SK-N-SH (cell line): Measurements from ENCODE around the gene P2RY10. TPM values are rescaled to one million over a fixed set of nuclear protein-coding genes. Genes with fewer than 3 reads are reported as not detected.

Source experiments
- CTCF ChIA-PET: fragments of 300-600, 350-600 bp; formaldehyde crosslinking; extraction: SDS; loops from one replicate; lab custom pipeline; 2021; lab: Yijun Ruan, JAX
- POLR2A ChIA-PET: fragments of 350-600 bp; sonication (Branson Sonifier 250); formaldehyde crosslinking; extraction: SDS; loops from one replicate; lab custom pipeline; 2020; ENCODE audit warnings: antibody characterized with exemption, inconsistent platforms; lab: Yijun Ruan, JAX
- DNase-seq: peaks from one replicate; pipeline ENCODE4 v3.0.0; 2012
- H2AFZ ChIP-seq: fragments of 200-600 bp; sonication (generic); 2 replicates; pipeline ENCODE4 v1.8.1; 2016; ENCODE audit warnings: antibody characterized with exemption, mild to moderate bottlenecking, low read depth
- H3F3A ChIP-seq: fragments of 200-600 bp; sonication (generic); replicated peaks from 2 replicates; pipeline ENCODE3; 2016; ENCODE audit warnings: antibody characterized with exemption, mild to moderate bottlenecking; ENCODE audit not compliant: insufficient read depth
- H3K27ac ChIP-seq, 2 experiments: fragments of 200-500 bp in 1 of 2; fragments of 200-600 bp in 1 of 2; sonication (Bioruptor generic) in 1 of 2; sonication (generic), shearing (Covaris generic) in 1 of 2; 2 replicates each; pipeline versions ENCODE4 v1.5.1 to v1.6.1; 2014 to 2016; ENCODE audit warnings: low read depth in 2 of 2, inconsistent platforms in 1 of 2, low read length in 1 of 2, mild to moderate bottlenecking in 1 of 2, mixed read lengths in 1 of 2
- H3K27me3 ChIP-seq: fragments of 200-600 bp; sonication (generic), shearing (Covaris generic); 2 replicates; pipeline ENCODE4 v1.6.1; 2016; ENCODE audit warnings: mixed run types; ENCODE audit not compliant: insufficient read depth
- H3K36me3 ChIP-seq, 2 experiments: fragments of 200-500 bp in 1 of 2; fragments of 200-600 bp in 1 of 2; sonication (Bioruptor generic) in 1 of 2; sonication (generic) in 1 of 2; replicated peaks in 1 of 2; 2 replicates each; pipeline versions ENCODE3 to v1.5.1; 2014 to 2016; ENCODE audit warnings: low read length in 1 of 2, mild to moderate bottlenecking in 1 of 2; ENCODE audit not compliant: insufficient read depth in 2 of 2, control insufficient read depth in 1 of 2
- H3K4me1 ChIP-seq, 2 experiments: fragments of 200-500 bp in 1 of 2; fragments of 200-600 bp in 1 of 2; sonication (Bioruptor generic) in 1 of 2; sonication (generic), shearing (Covaris generic) in 1 of 2; 2 replicates each; pipeline versions ENCODE4 v1.5.1 to v1.6.1; 2014 to 2016; ENCODE audit warnings: low read depth in 1 of 2, low read length in 1 of 2, mixed run types in 1 of 2; ENCODE audit not compliant: insufficient read depth in 2 of 2, control insufficient read depth in 1 of 2
- H3K4me2 ChIP-seq: fragments of 200-600 bp; sonication (generic), shearing (Covaris generic); 2 replicates; pipeline ENCODE4 v1.6.1; 2017; ENCODE audit warnings: mixed run types
- H3K4me3 ChIP-seq, 2 experiments: fragments of 200-500 bp in 1 of 2; fragments of 200-600 bp in 1 of 2; sonication (Bioruptor generic) in 1 of 2; sonication (generic), shearing (Covaris generic) in 1 of 2; 2 replicates each; pipeline versions ENCODE4 v1.5.1 to v1.8.1; 2014 to 2016; ENCODE audit warnings: low read depth in 2 of 2, inconsistent platforms in 1 of 2, low read length in 1 of 2, mild to moderate bottlenecking in 1 of 2, mixed read lengths in 1 of 2, moderate library complexity in 1 of 2
- H3K79me2 ChIP-seq: fragments of 200-600 bp; sonication (generic); 2 replicates; pipeline ENCODE4 v1.8.1; 2017; ENCODE audit warnings: mild to moderate bottlenecking; ENCODE audit not compliant: insufficient read depth
- H3K9ac ChIP-seq: fragments of 200-600 bp; sonication (generic); 2 replicates; pipeline ENCODE4 v1.6.1; 2017; ENCODE audit warnings: mixed run types
- H3K9me2 ChIP-seq: fragments of 200-600 bp; sonication (generic); 2 replicates; pipeline ENCODE4 v1.6.1; 2017; ENCODE audit warnings: mixed run types
- H3K9me3 ChIP-seq: fragments of 200-600 bp; sonication (generic); 2 replicates; pipeline ENCODE4 v1.6.1; 2017; ENCODE audit warnings: mixed run types, mild to moderate bottlenecking, moderate library complexity
- H4K20me1 ChIP-seq: fragments of 200-600 bp; sonication (generic); 2 replicates; pipeline ENCODE4 v1.6.1; 2017; ENCODE audit warnings: mild to moderate bottlenecking, mixed run types; ENCODE audit not compliant: insufficient read depth
- CHD2 ChIP-seq: fragments of 150-350 bp; IDR thresholded peaks from 2 replicates; pipeline ENCODE4 v1.6.1; 2018; ENCODE audit warnings: low read length; ENCODE audit not compliant: partially characterized antibody
- CTCF ChIP-seq: fragments of 200-600 bp; sonication (generic); IDR thresholded peaks from 2 replicates; pipeline ENCODE4 v1.6.1; 2017; ENCODE audit warnings: antibody characterized with exemption, mild to moderate bottlenecking, moderate library complexity
- ELF1 ChIP-seq: IDR thresholded peaks from 2 replicates; pipeline ENCODE4 v1.4.0; 2012
- EP300 ChIP-seq, 2 experiments: IDR thresholded peaks; 2 replicates each; pipeline versions ENCODE4 v1.4.0 to v1.6.1; 2012; ENCODE audit warnings: borderline replicate concordance in 1 of 2, low read depth in 1 of 2, low read length in 1 of 2
- FOXM1 ChIP-seq: IDR thresholded peaks from 2 replicates; pipeline ENCODE4 v1.4.0; 2012; ENCODE audit warnings: low read depth, mild to moderate bottlenecking
- GABPA ChIP-seq: IDR thresholded peaks from 2 replicates; pipeline ENCODE4 v1.4.0; 2012; ENCODE audit warnings: low read depth, mild to moderate bottlenecking
- GATA2 ChIP-seq: sonication (generic); formaldehyde crosslinking; IDR thresholded peaks from 2 replicates; pipeline ENCODE4 v1.5.0; 2020; ENCODE audit warnings: mild to moderate bottlenecking, missing genetic modification reagents
- IRF3 ChIP-seq: fragments of 150-350 bp; IDR thresholded peaks from 2 replicates; pipeline ENCODE4 v1.6.1; 2016; ENCODE audit warnings: mild to moderate bottlenecking, low read depth, low read length
- MAX ChIP-seq: IDR thresholded peaks from 2 replicates; pipeline ENCODE4 v1.4.0; 2012; ENCODE audit warnings: low read depth
- MXI1 ChIP-seq: IDR thresholded peaks from 2 replicates; pipeline ENCODE4 v1.6.1; 2012; ENCODE audit warnings: mild to moderate bottlenecking, low read depth, low read length, improper control_type of control experiment
- NFIC ChIP-seq: IDR thresholded peaks from 2 replicates; pipeline ENCODE4 v1.4.0; 2012; ENCODE audit warnings: borderline replicate concordance
- PBX3 ChIP-seq: IDR thresholded peaks from 2 replicates; pipeline ENCODE4; 2012
- POLR2AphosphoS5 ChIP-seq: IDR thresholded peaks from 2 replicates; pipeline ENCODE4 v1.6.1; 2012; ENCODE audit warnings: low read depth, low read length
- RAD21 ChIP-seq: IDR thresholded peaks from 2 replicates; pipeline ENCODE4 v1.6.1; 2012; ENCODE audit warnings: mild to moderate bottlenecking, low read length
- RFX5 ChIP-seq: IDR thresholded peaks from 2 replicates; pipeline ENCODE4 v1.6.1; 2012; ENCODE audit warnings: mild to moderate bottlenecking, improper control_type of control experiment, low read length
- SMC3 ChIP-seq: IDR thresholded peaks from 2 replicates; pipeline ENCODE4 v1.6.1; 2012; ENCODE audit warnings: low read depth, low read length, improper control_type of control experiment
- TCF12 ChIP-seq: IDR thresholded peaks from 2 replicates; pipeline ENCODE4 v1.4.0; 2012
- USF1 ChIP-seq: IDR thresholded peaks from 2 replicates; pipeline ENCODE4 v1.4.0; 2012; ENCODE audit warnings: low read depth, borderline replicate concordance
- USF2 ChIP-seq: fragments of 150-350 bp; IDR thresholded peaks from 2 replicates; pipeline ENCODE4 v1.6.1; 2017; ENCODE audit warnings: antibody characterized with exemption, low read length, low read depth, borderline replicate concordance
- YY1 ChIP-seq: IDR thresholded peaks from 2 replicates; pipeline ENCODE4 v1.4.0; 2012; ENCODE audit warnings: low read depth, mild to moderate bottlenecking
- ZBTB33 ChIP-seq: IDR thresholded peaks from 2 replicates; pipeline ENCODE4 v1.4.0; 2012; ENCODE audit warnings: low read depth, borderline replicate concordance
- WGBS: methylation state at CpG from one replicate; pipeline ENCODE4 v1.1.6; 2017; ENCODE audit warnings: low lambda C conversion rate; 5-methylcytosine and 5-hydroxymethylcytosine counted together
- polyA plus RNA-seq, 3 experiments: library from polyadenylated mRNA; depleted of rRNA; stranded (reverse); fragments of >200 nt; gene quantifications; 2 replicates each; pipeline ENCODE4 v1.2.3, GENCODE V29; 2012

P2RY10 gene
- polyA plus RNA-seq, 1 of the 3 experiments (the other 2 are of a cell fraction) = not detected

- no peak overlapping the region for H2AFZ ChIP-seq
- H3K4me3 ChIP-seq = no peak overlapping the region
- no peak overlapping the region for H3K27ac ChIP-seq
- ChIA-PET POLR2A (no interaction called here), CTCF (no interaction called here)
- H3K9ac ChIP-seq = no peak overlapping the region
- H3F3A ChIP-seq = no peaks in the 10 kb centered on the region
- 0% methylated on average over 1 of the region's 1 CpG for WGBS
- H3K36me3 ChIP-seq = no peaks in the 10 kb centered on the region
- H3K9me3 ChIP-seq = no peaks in the 10 kb centered on the region
- no peak overlapping the region for H3K4me2 ChIP-seq
- no peak for DNase-seq
- no peaks in the 10 kb centered on the region for H3K27me3 ChIP-seq
- no peaks in the 10 kb centered on the region for H3K79me2 ChIP-seq
- no peak for TF ChIP-seq RFX5
- TF ChIP-seq PBX3 = no peak
- no peak for TF ChIP-seq EP300 (IDR thresholded peaks at IDR 0.05; ENCODE audit: borderline replicate concordance in 1 of 2, low read depth in 1 of 2, low read length in 1 of 2)
- TF ChIP-seq USF2 = no peak
- no peak for TF ChIP-seq FOXM1
- no peak for TF ChIP-seq YY1
- TF ChIP-seq GABPA = no peak
- no peak for TF ChIP-seq SMC3
- no peak for TF ChIP-seq NFIC
- TF ChIP-seq MAX = no peak
- TF ChIP-seq POLR2AphosphoS5 = no peak
- no peak for TF ChIP-seq MXI1
- no peak for TF ChIP-seq ELF1
- no peaks in the 10 kb centered on the region for H3K4me1 ChIP-seq
- no peaks in the 10 kb centered on the region for H4K20me1 ChIP-seq
- no peaks in the 10 kb centered on the region for H3K9me2 ChIP-seq
Measured at GRCh38 chrX:78931814-78932213, 13.4 kb upstream of the P2RY10 start.

GRCh38 chrX:78934866-78935265 is 10.3 kb upstream of the P2RY10 start:
- Histone ChIP-seq H3K4me3 (no peak overlapping the region), H3K79me2 (no peaks in the 10 kb centered on the region), H3K9me3 (no peaks in the 10 kb centered on the region), H3K36me3 (no peaks in the 10 kb centered on the region), H4K20me1 (no peaks in the 10 kb centered on the region), H2AFZ (no peak overlapping the region), H3K27ac (no peak overlapping the region), H3K4me1 (no peaks in the 10 kb centered on the region), H3F3A (no peaks in the 10 kb centered on the region), H3K27me3 (no peaks in the 10 kb centered on the region), H3K4me2 (no peak overlapping the region), H3K9me2 (no peaks in the 10 kb centered on the region), H3K9ac (no peak overlapping the region)
- no peak for DNase-seq
- ChIA-PET POLR2A (no interaction called here), CTCF (no interaction called here)
- no peak for TF ChIP-seq GATA2 (CRISPR knock-in tag)
- TF ChIP-seq YY1 = no peak
- TF ChIP-seq POLR2AphosphoS5 = no peak
- TF ChIP-seq TCF12 = no peak
- no peak for TF ChIP-seq USF1
- TF ChIP-seq EP300 (IDR thresholded peaks at IDR 0.05; ENCODE audit: borderline replicate concordance in 1 of 2, low read depth in 1 of 2, low read length in 1 of 2) = no peak
- TF ChIP-seq ZBTB33 = no peak
- no peak for TF ChIP-seq FOXM1
- TF ChIP-seq CTCF = no peak
- TF ChIP-seq RAD21 = no peak
- TF ChIP-seq SMC3 = no peak
- TF ChIP-seq CHD2 = no peak
- TF ChIP-seq IRF3 = no peak
- WGBS = 4% methylated on average over 4 of the region's 7 CpGs
